ENCODE results near the gene PSEN2.
"Not testable (repeated sequence)": the region's sequence is repeated elsewhere in the genome, so short reads cannot be mapped to it uniquely, and the experiment has no call there.

Gene PSEN2

GRCh38 chr1:226831953-226832352 is 38.5 kb upstream of the PSEN2 start:
- POLR2A ChIA-PET: no interaction called here
- CTCF ChIA-PET: no interaction called here

DNA sequence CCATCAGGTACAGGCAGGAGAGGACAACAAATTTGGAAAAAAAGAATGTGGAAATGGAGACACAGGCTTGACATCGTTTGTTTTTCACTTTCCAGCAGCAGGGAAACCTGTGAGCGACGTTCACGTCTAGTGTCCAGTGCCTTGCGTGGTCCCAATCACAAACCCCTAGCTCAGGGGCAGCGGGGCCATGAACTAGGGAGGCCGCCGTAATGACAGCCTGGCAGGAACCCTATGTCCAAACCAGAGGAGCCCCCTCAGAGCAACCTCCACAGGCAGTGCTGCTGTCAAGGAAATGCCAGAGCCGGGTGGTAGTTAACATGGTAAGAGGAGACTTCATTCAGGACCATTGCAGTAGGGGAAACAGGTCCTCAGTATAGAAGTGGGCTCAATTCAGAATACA is 37.8 kb upstream of the PSEN2 start:
- CTCF ChIA-PET: no interaction called here

More at GRCh38 chr1:226831953-226832352, 38.5 kb upstream of the PSEN2 start:
- TF ChIP-seq L3MBTL2 (conservative IDR thresholded peaks at IDR 0.05) (no peak), HDGF (IDR thresholded peaks at IDR 0.05; ENCODE audit: borderline replicate concordance) (no peak), CTBP1 (IDR thresholded peaks at IDR 0.05; ENCODE audit: borderline replicate concordance) (no peak), ELF4 (IDR thresholded peaks at IDR 0.05) (no peak), FOXM1 (IDR thresholded peaks at IDR 0.05; ENCODE audit: borderline replicate concordance) (no peak), SUZ12 (IDR thresholded peaks at IDR 0.05) (no peak), NFRKB (IDR thresholded peaks at IDR 0.05) (no peak), SP1 (IDR thresholded peaks at IDR 0.05) (no peak), TARDBP (IDR thresholded peaks at IDR 0.05) (no peak)
- TF ChIP-seq, protein P1, sequence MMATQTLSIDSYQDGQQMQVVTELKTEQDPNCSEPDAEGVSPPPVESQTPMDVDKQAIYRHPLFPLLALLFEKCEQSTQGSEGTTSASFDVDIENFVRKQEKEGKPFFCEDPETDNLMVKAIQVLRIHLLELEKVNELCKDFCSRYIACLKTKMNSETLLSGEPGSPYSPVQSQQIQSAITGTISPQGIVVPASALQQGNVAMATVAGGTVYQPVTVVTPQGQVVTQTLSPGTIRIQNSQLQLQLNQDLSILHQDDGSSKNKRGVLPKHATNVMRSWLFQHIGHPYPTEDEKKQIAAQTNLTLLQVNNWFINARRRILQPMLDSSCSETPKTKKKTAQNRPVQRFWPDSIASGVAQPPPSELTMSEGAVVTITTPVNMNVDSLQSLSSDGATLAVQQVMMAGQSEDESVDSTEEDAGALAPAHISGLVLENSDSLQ (IDR thresholded peaks at IDR 0.05): no peak
- DNase-seq (ENCODE audit: extremely low spot score): no peak

DNA sequence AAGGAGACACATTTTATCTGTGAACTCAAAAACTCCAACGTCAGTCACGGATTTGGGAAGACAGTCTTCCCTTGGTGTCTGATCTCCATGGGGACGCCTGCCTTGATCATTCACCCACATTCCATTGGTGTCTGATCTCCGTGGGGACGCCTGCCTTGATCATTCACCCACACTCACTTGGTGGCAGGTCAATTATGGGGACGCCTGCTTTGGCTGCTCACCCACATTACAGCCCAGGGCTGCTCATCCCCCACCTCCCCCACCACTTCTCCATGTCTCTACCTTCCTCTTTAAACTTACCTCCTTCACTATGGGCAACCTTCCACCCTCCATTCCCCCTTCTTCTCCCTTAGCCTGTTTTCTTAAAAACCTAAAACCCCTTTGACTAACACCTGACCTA is 36.2 kb upstream of the PSEN2 start:
- CTCF ChIA-PET; DNase-seq (ENCODE audit: extremely low spot score); POLR2A ChIA-PET: not testable (repeated sequence)

More for the DNA sequence above, 37.8 kb upstream of the PSEN2 start:
- POLR2A ChIA-PET: no interaction called here
- DNase-seq (ENCODE audit: extremely low spot score): no peak
- TF ChIP-seq SP1 (IDR thresholded peaks at IDR 0.05): no peak
- TF ChIP-seq ELF4 (IDR thresholded peaks at IDR 0.05): no peak
- no peak for TF ChIP-seq ZNF384 (IDR thresholded peaks at IDR 0.05)
- no peak for TF ChIP-seq CTBP1 (IDR thresholded peaks at IDR 0.05; ENCODE audit: borderline replicate concordance)
- no peak for TF ChIP-seq LEF1 (IDR thresholded peaks at IDR 0.05; ENCODE audit: borderline replicate concordance)
- no peak for TF ChIP-seq HDGF (IDR thresholded peaks at IDR 0.05; ENCODE audit: borderline replicate concordance)
- TF ChIP-seq TARDBP (IDR thresholded peaks at IDR 0.05): no peak
- TF ChIP-seq BHLHE40 (IDR thresholded peaks at IDR 0.05; ENCODE audit: borderline replicate concordance): no peak
- TF ChIP-seq ARNT (IDR thresholded peaks at IDR 0.05): no peak
- no peak for TF ChIP-seq FOXK2 (IDR thresholded peaks at IDR 0.05)
- TF ChIP-seq, protein P1 (IDR thresholded peaks at IDR 0.05): no peak
- TF ChIP-seq FOXA1 (IDR thresholded peaks at IDR 0.05): no peak
- no peak for TF ChIP-seq SUZ12 (IDR thresholded peaks at IDR 0.05)
- no peak for TF ChIP-seq L3MBTL2 (conservative IDR thresholded peaks at IDR 0.05)
- TF ChIP-seq NFRKB (IDR thresholded peaks at IDR 0.05): no peak
- no peak for TF ChIP-seq FOXM1 (IDR thresholded peaks at IDR 0.05; ENCODE audit: borderline replicate concordance)

GRCh38 chr1:226835396-226835795 is 35.0 kb upstream of the PSEN2 start:
- POLR2A ChIA-PET; CTCF ChIA-PET; DNase-seq (ENCODE audit: extremely low spot score): not testable (repeated sequence)

DNA sequence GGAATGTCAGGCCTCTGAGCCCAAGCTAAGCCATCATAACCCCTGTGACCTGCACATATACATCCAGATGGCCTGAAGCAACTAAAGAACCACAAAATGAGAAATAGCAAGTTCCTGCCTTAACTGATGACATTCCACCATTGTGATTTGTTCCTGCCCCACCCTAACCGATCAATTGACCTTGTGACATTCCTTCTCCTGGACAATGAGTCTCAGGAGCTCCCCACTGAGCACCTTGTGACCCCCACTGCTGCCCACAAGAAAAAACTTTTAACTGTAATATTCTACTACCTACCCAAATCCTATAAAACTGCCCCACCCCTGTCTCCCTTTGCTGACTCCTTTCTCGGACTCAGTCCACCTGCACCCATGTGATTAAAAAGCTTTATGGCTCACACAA is 32.5 kb upstream of the PSEN2 start:
- DNase-seq (ENCODE audit: extremely low spot score); POLR2A ChIA-PET: not testable (repeated sequence)
- CTCF ChIA-PET: interaction anchor here (0.6 to 1.2 kb wide), 2 partner anchors 12 to 23 kb away, joined by 3 to 5 read pairs; no protein-coding TSS in a partner anchor

- TF ChIP-seq ZNF384 (IDR thresholded peaks at IDR 0.05): no peak
- TF ChIP-seq FOXK2 (IDR thresholded peaks at IDR 0.05): no peak
- no peak for TF ChIP-seq HDGF (IDR thresholded peaks at IDR 0.05; ENCODE audit: borderline replicate concordance)
- no peak for TF ChIP-seq TARDBP (IDR thresholded peaks at IDR 0.05)
- TF ChIP-seq BHLHE40 (IDR thresholded peaks at IDR 0.05; ENCODE audit: borderline replicate concordance): no peak
- no peak for TF ChIP-seq FOXM1 (IDR thresholded peaks at IDR 0.05; ENCODE audit: borderline replicate concordance)
- no peak for TF ChIP-seq SUZ12 (IDR thresholded peaks at IDR 0.05)
- no peak for DNase-seq (ENCODE audit: extremely low spot score)
- ChIA-PET POLR2A (no interaction called here), CTCF (interaction anchor here (0.6 to 1.2 kb wide), 2 partner anchors 12 to 23 kb away, joined by 3 to 5 read pairs; no protein-coding TSS in a partner anchor)
Measured at GRCh38 chr1:226838456-226838855, 32.0 kb upstream of the PSEN2 start.

- CTCF ChIA-PET: interaction anchor here (0.7 kb wide), 1 partner anchor 1188 kb away, joined by 3 read pairs; no protein-coding TSS in a partner anchor
- POLR2A ChIA-PET: no interaction called here
- TF ChIP-seq ARNT (IDR thresholded peaks at IDR 0.05) (no peak), ELF4 (IDR thresholded peaks at IDR 0.05) (no peak), SUZ12 (IDR thresholded peaks at IDR 0.05) (no peak), CTBP1 (IDR thresholded peaks at IDR 0.05; ENCODE audit: borderline replicate concordance) (no peak), FOXA1 (IDR thresholded peaks at IDR 0.05) (no peak), FOXK2 (IDR thresholded peaks at IDR 0.05) (no peak), L3MBTL2 (conservative IDR thresholded peaks at IDR 0.05) (no peak), HDGF (IDR thresholded peaks at IDR 0.05; ENCODE audit: borderline replicate concordance) (no peak), SP1 (IDR thresholded peaks at IDR 0.05) (no peak)
- TF ChIP-seq, protein P1 (IDR thresholded peaks at IDR 0.05): no peak
Measured at GRCh38 chr1:226845624-226846023, 24.8 kb upstream of the PSEN2 start.

GRCh38 chr1:226846786-226847185 is 23.6 kb upstream of the PSEN2 start:
- POLR2A ChIA-PET: no interaction called here
- no peak for TF ChIP-seq L3MBTL2 (conservative IDR thresholded peaks at IDR 0.05)
- no peak for TF ChIP-seq LEF1 (IDR thresholded peaks at IDR 0.05; ENCODE audit: borderline replicate concordance)
- TF ChIP-seq BHLHE40 (IDR thresholded peaks at IDR 0.05; ENCODE audit: borderline replicate concordance): no peak
- no peak for TF ChIP-seq NFRKB (IDR thresholded peaks at IDR 0.05)
- no peak for TF ChIP-seq CTBP1 (IDR thresholded peaks at IDR 0.05; ENCODE audit: borderline replicate concordance)
- CTCF ChIA-PET: no interaction called here
- DNase-seq (ENCODE audit: extremely low spot score): no peak

More at GRCh38 chr1:226845624-226846023, 24.8 kb upstream of the PSEN2 start:
- no peak for DNase-seq (ENCODE audit: extremely low spot score)

DNA sequence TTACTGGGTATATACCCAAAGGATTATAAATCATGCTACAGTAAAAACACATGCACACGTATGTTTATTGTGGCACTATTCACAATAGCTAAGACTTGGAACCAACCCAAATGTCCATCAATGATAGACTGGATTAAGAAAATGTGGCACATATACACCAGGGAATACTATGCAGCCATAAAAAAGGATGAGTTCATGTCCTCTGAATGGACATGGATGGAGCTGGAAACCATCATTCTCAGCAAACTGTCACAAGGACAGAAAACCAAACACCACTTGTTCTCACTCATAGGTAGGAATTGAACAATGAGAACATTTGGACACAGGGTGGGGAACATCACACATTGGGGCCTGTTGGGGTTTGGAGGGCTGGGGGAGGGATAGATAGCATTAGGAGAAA is 15.9 kb upstream of the PSEN2 start:
- POLR2A ChIA-PET; DNase-seq (ENCODE audit: extremely low spot score); CTCF ChIA-PET: not testable (repeated sequence)
